H9 (cell line): ENCODE measurements around the gene ANKH. TPM values are rescaled to one million over a fixed set of nuclear protein-coding genes. Genes with fewer than 3 reads are reported as not detected.

Experiments
- DNase-seq: peaks from one replicate; pipeline ENCODE4 v3.0.0-alpha.2; 2017
- H2AFZ ChIP-seq: one replicate; pipeline ENCODE4 v1.6.1; 2013; ENCODE audit warnings: mild to moderate bottlenecking, low read length, control low read depth, moderate library complexity
- H2AK5ac ChIP-seq: 2 replicates; pipeline ENCODE4 v1.6.1; 2013; ENCODE audit warnings: low read length, control low read depth, mixed read lengths; ENCODE audit not compliant: insufficient read length
- H2BK120ac ChIP-seq: one replicate; pipeline ENCODE4 v1.6.1; 2013; ENCODE audit warnings: low read depth, mild to moderate bottlenecking, low read length, control low read depth, inconsistent platforms; ENCODE audit not compliant: poor library complexity, severe bottlenecking
- H2BK12ac ChIP-seq: 2 replicates; pipeline ENCODE4 v1.6.1; 2013; ENCODE audit warnings: low read length, control low read depth, mixed read lengths, low read depth; ENCODE audit not compliant: insufficient read length
- H2BK15ac ChIP-seq: 2 replicates; pipeline ENCODE4 v1.6.1; 2013; ENCODE audit warnings: low read depth, low read length, control low read depth
- H2BK20ac ChIP-seq: one replicate; pipeline ENCODE4 v1.6.1; 2013; ENCODE audit warnings: low read depth, mild to moderate bottlenecking, low read length, control low read depth, inconsistent platforms; ENCODE audit not compliant: poor library complexity, severe bottlenecking
- H2BK5ac ChIP-seq: 2 replicates; pipeline ENCODE4 v1.6.1; 2013; ENCODE audit warnings: low read length, control low read depth, mixed read lengths; ENCODE audit not compliant: insufficient read length
- H3K14ac ChIP-seq: 2 replicates; pipeline ENCODE4 v1.6.1; 2013; ENCODE audit warnings: low read length, control low read depth; ENCODE audit not compliant: insufficient read depth
- H3K18ac ChIP-seq: 2 replicates; pipeline ENCODE4 v1.6.1; 2013; ENCODE audit warnings: low read depth, mild to moderate bottlenecking, mixed read lengths, low read length, control low read depth; ENCODE audit not compliant: insufficient read length
- H3K23ac ChIP-seq: 2 replicates; pipeline ENCODE4 v1.6.1; 2013; ENCODE audit warnings: low read length, control low read depth, mixed read lengths, low read depth; ENCODE audit not compliant: insufficient read length
- H3K23me2 ChIP-seq: 2 replicates; pipeline ENCODE4 v1.6.1; 2013; ENCODE audit warnings: low read depth, mild to moderate bottlenecking, mixed read lengths, low read length, control low read depth; ENCODE audit not compliant: insufficient read length, poor library complexity, severe bottlenecking
- H3K27ac ChIP-seq: 2 replicates; pipeline ENCODE4 v1.5.1; 2013; ENCODE audit warnings: low read length, control low read depth, mixed read lengths, low read depth; ENCODE audit not compliant: insufficient read length
- H3K27me3 ChIP-seq: 2 replicates; pipeline ENCODE4 v1.6.1; 2013; ENCODE audit warnings: low read length, control low read depth, inconsistent platforms; ENCODE audit not compliant: insufficient read depth
- H3K4ac ChIP-seq: 2 replicates; pipeline ENCODE4 v1.6.1; 2013; ENCODE audit warnings: low read depth, mild to moderate bottlenecking, control low read depth, inconsistent platforms, low read length, moderate library complexity
- H3K4me1 ChIP-seq: 2 replicates; pipeline ENCODE4 v1.6.1; 2013; ENCODE audit warnings: low read length, control low read depth, inconsistent platforms; ENCODE audit not compliant: insufficient read depth
- H3K4me2 ChIP-seq: 2 replicates; pipeline ENCODE4 v1.6.1; 2013; ENCODE audit warnings: low read length, control low read depth, mixed read lengths; ENCODE audit not compliant: insufficient read length, insufficient read depth
- H3K56ac ChIP-seq: 2 replicates; pipeline ENCODE4 v1.6.1; 2013; ENCODE audit warnings: low read depth, mild to moderate bottlenecking, mixed read lengths, low read length, control low read depth; ENCODE audit not compliant: insufficient read length
- H3K79me1 ChIP-seq: 2 replicates; pipeline ENCODE4 v1.6.1; 2013; ENCODE audit warnings: low read depth, mild to moderate bottlenecking, moderate library complexity, low read length, control low read depth, inconsistent platforms; ENCODE audit not compliant: insufficient read depth, poor library complexity, severe bottlenecking
- H3K79me2 ChIP-seq: 2 replicates; pipeline ENCODE4 v1.6.1; 2013; ENCODE audit warnings: low read length, control low read depth, inconsistent platforms; ENCODE audit not compliant: insufficient read depth
- H3K9ac ChIP-seq: 2 replicates; pipeline ENCODE4 v1.6.1; 2013; ENCODE audit warnings: low read length, control low read depth, mixed read lengths; ENCODE audit not compliant: insufficient read length; ENCODE audit errors: extremely low read depth
- H3K9me3 ChIP-seq: one replicate; pipeline ENCODE4 v1.6.1; 2013; ENCODE audit warnings: low read depth, low read length, inconsistent platforms; ENCODE audit not compliant: control insufficient read depth
- H3T11ph ChIP-seq: one replicate; pipeline ENCODE4 v1.6.1; 2013; ENCODE audit warnings: mild to moderate bottlenecking, low read length, control low read depth, inconsistent platforms
- H4K20me1 ChIP-seq: one replicate; pipeline ENCODE4 v1.6.1; 2013; ENCODE audit not compliant: control insufficient read depth, insufficient read length, insufficient read depth
- H4K5ac ChIP-seq: 2 replicates; pipeline ENCODE4 v1.6.1; 2013; ENCODE audit warnings: low read depth, mild to moderate bottlenecking, mixed read lengths, low read length, control low read depth; ENCODE audit not compliant: insufficient read length
- H4K8ac ChIP-seq: replicated peaks from 2 replicates; pipeline ENCODE4 v1.6.1; 2013; ENCODE audit warnings: low read length, control low read depth, mixed read lengths, low read depth; ENCODE audit not compliant: insufficient read length
- H4K91ac ChIP-seq: 2 replicates; pipeline ENCODE4 v1.6.1; 2013; ENCODE audit warnings: low read depth, mild to moderate bottlenecking, moderate library complexity, mixed read lengths, low read length, control low read depth; ENCODE audit not compliant: insufficient read length
- H3K27ac Mint-ChIP-seq, 3 experiments: 2 replicates in 2 of 3; 3 replicates in 1 of 3; pipeline ENCODE4 v1.8.0; 2020 to 2021; ENCODE audit warnings: mixed read lengths in 3 of 3, mild to moderate bottlenecking in 1 of 3, moderate library complexity in 1 of 3
- H3K27me3 Mint-ChIP-seq: 2 replicates; pipeline ENCODE4 v1.8.0; 2021; ENCODE audit warnings: low read depth, mild to moderate bottlenecking, moderate library complexity, mixed read lengths
- H3K36me3 Mint-ChIP-seq, 3 experiments: 2 replicates in 2 of 3; 3 replicates in 1 of 3; pipeline ENCODE4 v1.8.0; 2020 to 2021; ENCODE audit warnings: low read depth in 3 of 3, mixed read lengths in 3 of 3; ENCODE audit not compliant: insufficient read depth in 1 of 3
- H3K4me1 Mint-ChIP-seq, 2 experiments: 2 replicates each; pipeline ENCODE4 v1.8.0; 2020; ENCODE audit warnings: mixed read lengths in 2 of 2
- H3K4me3 Mint-ChIP-seq, 2 experiments: 2 replicates in 1 of 2; 3 replicates in 1 of 2; pipeline ENCODE4 v1.8.0; 2020 to 2021; ENCODE audit warnings: mild to moderate bottlenecking in 2 of 2, mixed read lengths in 2 of 2, moderate library complexity in 1 of 2
- H3K9me3 Mint-ChIP-seq, 2 experiments: 2 replicates in 1 of 2; 3 replicates in 1 of 2; pipeline ENCODE4 v1.8.0; 2020; ENCODE audit warnings: mild to moderate bottlenecking in 2 of 2, mixed read lengths in 2 of 2, moderate library complexity in 1 of 2
- WGBS: extraction: QIAGEN DNeasy Blood & Tissue Kit; methylation state at CpG from one replicate; pipeline ENCODE4 v1.1.7; 2013; ENCODE audit warnings: missing lambda C conversion rate, low lambda C conversion rate, mixed read lengths; ENCODE audit not compliant: insufficient read length; ENCODE audit errors: extremely low coverage; 5-methylcytosine and 5-hydroxymethylcytosine counted together
- total RNA-seq: library from RNA; stranded (reverse); gene quantifications from 2 replicates; pipeline ENCODE4 v1.2.1, GENCODE V29; 2021
- TF ChIP-seq, protein P1 (sequence below): fragments of 200-600 bp; sonication (generic); conservative IDR thresholded peaks from 3 replicates; pipeline ENCODE4 v1.8.0; 2021; ENCODE audit warnings: antibody characterized with exemption, mild to moderate bottlenecking

ANKH gene
- total RNA-seq, 1 experiment from 2014 or later: 9.6 TPM

DNA sequence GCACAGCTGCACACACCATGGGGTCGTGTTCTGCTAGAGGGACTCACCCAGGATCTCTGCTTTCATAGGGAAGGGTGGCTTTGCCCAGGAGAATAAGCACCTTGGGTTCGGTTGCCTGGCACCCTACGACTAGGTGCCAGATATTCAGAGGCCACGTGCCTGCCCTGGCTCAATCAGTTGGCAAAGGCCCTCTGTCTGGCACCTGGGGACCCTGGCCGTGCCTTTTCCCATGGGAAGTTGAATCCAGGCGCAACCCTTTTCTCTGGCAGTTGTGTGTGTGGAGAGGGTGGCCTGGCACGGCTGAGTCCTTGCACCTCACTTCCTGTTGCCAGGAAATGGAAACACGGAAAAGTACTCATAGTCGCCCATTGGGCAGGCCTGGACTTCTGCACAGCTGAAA, 10.2 kb upstream of the ANKH start:
- no peak overlapping the region for H3K9ac ChIP-seq
- H4K8ac ChIP-seq: no peak overlapping the region
- H3K4me1 ChIP-seq: no peaks in the 10 kb centered on the region
- H3K79me1 ChIP-seq: no peaks in the 10 kb centered on the region
- H2AK5ac ChIP-seq: no peak overlapping the region
- Mint-ChIP-seq H3K27me3 (peaks cover 10% of the 10 kb centered on the region), H3K27ac (no peak overlapping the region), H3K36me3 (peaks cover 0 to 4% (median 0%) of the 10 kb centered on the region in 3 experiments; a peak in 2 of 7 replicates), H3K9me3 (peaks cover 0 to 4% of the 10 kb centered on the region in 2 experiments; a peak in 1 of 5 replicates), H3K4me1 (0 out of 4 replicates have a peak, but pooled peaks cover 0 to 2% of the 10 kb centered on the region in 2 experiments), H3K4me3 (no peak overlapping the region)
- no peak for DNase-seq
- H2AFZ ChIP-seq: no peak overlapping the region
- H2BK15ac ChIP-seq: no peak overlapping the region
- no peak overlapping the region for H3K14ac ChIP-seq
- no peak overlapping the region for H2BK5ac ChIP-seq
- no peak overlapping the region for H3K27ac ChIP-seq
- no peaks in the 10 kb centered on the region for H3K23me2 ChIP-seq
- H3K56ac ChIP-seq: no peak overlapping the region
- no peak overlapping the region for H4K5ac ChIP-seq
- H2BK12ac ChIP-seq: no peak overlapping the region
- H3K4me2 ChIP-seq: no peak overlapping the region
- H4K20me1 ChIP-seq: no peaks in the 10 kb centered on the region
- WGBS: no CpG with 5 or more reads among the region's 9 CpGs
- H3T11ph ChIP-seq: no peak overlapping the region
- no peaks in the 10 kb centered on the region for H3K79me2 ChIP-seq
- no peaks in the 10 kb centered on the region for H3K9me3 ChIP-seq
- H4K91ac ChIP-seq: no peak overlapping the region
- no peak overlapping the region for H3K23ac ChIP-seq
- H3K4ac ChIP-seq: no peak overlapping the region
- no peak overlapping the region for H2BK120ac ChIP-seq
- H2BK20ac ChIP-seq: no peak overlapping the region
- TF ChIP-seq, protein P1, sequence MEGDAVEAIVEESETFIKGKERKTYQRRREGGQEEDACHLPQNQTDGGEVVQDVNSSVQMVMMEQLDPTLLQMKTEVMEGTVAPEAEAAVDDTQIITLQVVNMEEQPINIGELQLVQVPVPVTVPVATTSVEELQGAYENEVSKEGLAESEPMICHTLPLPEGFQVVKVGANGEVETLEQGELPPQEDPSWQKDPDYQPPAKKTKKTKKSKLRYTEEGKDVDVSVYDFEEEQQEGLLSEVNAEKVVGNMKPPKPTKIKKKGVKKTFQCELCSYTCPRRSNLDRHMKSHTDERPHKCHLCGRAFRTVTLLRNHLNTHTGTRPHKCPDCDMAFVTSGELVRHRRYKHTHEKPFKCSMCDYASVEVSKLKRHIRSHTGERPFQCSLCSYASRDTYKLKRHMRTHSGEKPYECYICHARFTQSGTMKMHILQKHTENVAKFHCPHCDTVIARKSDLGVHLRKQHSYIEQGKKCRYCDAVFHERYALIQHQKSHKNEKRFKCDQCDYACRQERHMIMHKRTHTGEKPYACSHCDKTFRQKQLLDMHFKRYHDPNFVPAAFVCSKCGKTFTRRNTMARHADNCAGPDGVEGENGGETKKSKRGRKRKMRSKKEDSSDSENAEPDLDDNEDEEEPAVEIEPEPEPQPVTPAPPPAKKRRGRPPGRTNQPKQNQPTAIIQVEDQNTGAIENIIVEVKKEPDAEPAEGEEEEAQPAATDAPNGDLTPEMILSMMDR: no peak
- H3K27me3 ChIP-seq: no peaks in the 10 kb centered on the region
- no peak overlapping the region for H3K18ac ChIP-seq
